Tibial artery (tissue), 4 donors: ENCODE results near the gene PSMB3.

Experiments used
- DNase-seq, 2 donors: peaks; one replicate each; pipeline ENCODE4 v3.0.0-alpha.2; 2019
- H3K27ac ChIP-seq, 2 donors: fragments of 200-600 bp; sonication (generic) in 1 of 2; 1 replicate in 1 of 2; 2 replicates in 1 of 2; pipeline ENCODE4 v1.5.1; 2018 to 2019; ENCODE audit warnings: mild to moderate bottlenecking in 1 of 2
- H3K27me3 ChIP-seq, 2 donors: fragments of 200-600 bp; sonication (generic) in 1 of 2; one replicate each; pipeline versions ENCODE4 v1.5.1 to v1.6.0; 2016 to 2019
- H3K36me3 ChIP-seq, 3 donors: fragments of 200-600 bp; sonication (generic) in 2 of 3; one replicate each; pipeline ENCODE4 v1.5.1; 2016 to 2019; ENCODE audit warnings: mild to moderate bottlenecking in 2 of 3
- H3K4me1 ChIP-seq, 4 donors: fragments of 200-600 bp; sonication (generic) in 2 of 4; 1 replicate in 3 of 4; 2 replicates in 1 of 4; pipeline ENCODE4 v1.5.1; 2016 to 2019
- H3K4me3 ChIP-seq, 2 donors: fragments of 200-600 bp; sonication (generic) in 1 of 2; 1 replicate in 1 of 2; 2 replicates in 1 of 2; pipeline ENCODE4 v1.5.1; 2018 to 2019; ENCODE audit warnings: mild to moderate bottlenecking in 2 of 2
- H3K9me3 ChIP-seq, 3 donors: fragments of 200-600 bp; sonication (generic) in 1 of 3; one replicate each; pipeline ENCODE4 v1.5.1; 2016 to 2019
- CTCF ChIP-seq, 2 experiments: fragments of 200-600 bp in 1 of 2; fragments of 450-650 bp in 1 of 2; IDR thresholded peaks; one replicate each; pipeline ENCODE4 v1.5.1; 2017 to 2019; ENCODE audit warnings: antibody characterized with exemption in 2 of 2, mild to moderate bottlenecking in 1 of 2, moderate library complexity in 1 of 2
- intact Hi-C: fragments of 100-400 bp; cut with DNase I; formaldehyde crosslinking; loops from one replicate; pipeline ENCODE4 v1.15.0; 2023; ENCODE audit warnings: low total_unique reads

The PSMB3 gene

GRCh38 chr17:38796451-38797157 lies 44.1 kb downstream of the PSMB3 start:
- H3K9me3 ChIP-seq, result no peaks in the 10 kb centered on the region
- H3K36me3 ChIP-seq, result peaks cover 3 to 30% (median 8%) of the 10 kb centered on the region in 3 donors
- H3K27me3 ChIP-seq, result no peaks in the 10 kb centered on the region
- no peak for DNase-seq
- H3K4me1 ChIP-seq, result peaks cover 0 to 37% (median 33%) of the 10 kb centered on the region in 4 donors
- peak overlapping the region; percentile 98 for H3K27ac ChIP-seq
- peak overlapping the region; percentile 95 to 97 for H3K4me3 ChIP-seq
- no peak for TF ChIP-seq CTCF (IDR thresholded peaks at IDR 0.05)
- intact Hi-C loops, result loop anchor here (5.0 kb wide), 1 partner anchor 44 kb away; the partner anchor contains the start of gene PSMB3

GRCh38 chr17:38797158-38797490 lies 44.6 kb downstream of the PSMB3 start:
- Histone ChIP-seq H3K27ac (peak overlapping the region; percentile 98), H3K9me3 (no peaks in the 10 kb centered on the region), H3K27me3 (no peaks in the 10 kb centered on the region), H3K4me3 (peak overlapping the region; percentile 95 to 97), H3K4me1 (peaks cover 0 to 37% (median 32%) of the 10 kb centered on the region in 4 donors), H3K36me3 (peaks cover 8 to 31% (median 13%) of the 10 kb centered on the region in 3 donors)
- intact Hi-C loops, result loop anchor here (5.0 kb wide), 1 partner anchor 45 kb away; the partner anchor contains the start of gene PSMB3
- DNase-seq, result no peak
- no peak for TF ChIP-seq CTCF (IDR thresholded peaks at IDR 0.05)

- no peak for TF ChIP-seq CTCF (IDR thresholded peaks at IDR 0.05)
- H3K4me1 ChIP-seq, result peaks cover 0 to 37% (median 31%) of the 10 kb centered on the region in 4 donors
- intact Hi-C loops, result loop anchor here (5.0 kb wide), 1 partner anchor 46 kb away; the partner anchor contains the start of gene PSMB3
- no peak for DNase-seq
- H3K27me3 ChIP-seq, result no peaks in the 10 kb centered on the region
- peak overlapping the region; percentile 98 for H3K27ac ChIP-seq
- H3K36me3 ChIP-seq, result peaks cover 15 to 32% (median 16%) of the 10 kb centered on the region in 3 donors
- H3K9me3 ChIP-seq, result no peaks in the 10 kb centered on the region
- H3K4me3 ChIP-seq, result peak overlapping the region; percentile 95 to 97
Observed at GRCh38 chr17:38797828-38798227, 45.3 kb downstream of the PSMB3 start.

GRCh38 chr17:38798614-38799500 lies 46.3 kb downstream of the PSMB3 start:
- DNase-seq, result peak; percentile 44 to 71
- no peak for TF ChIP-seq CTCF (IDR thresholded peaks at IDR 0.05)
- Histone ChIP-seq H3K36me3 (peaks cover 24 to 42% (median 25%) of the 10 kb centered on the region in 3 donors), H3K9me3 (no peaks in the 10 kb centered on the region), H3K4me1 (peaks cover 0 to 37% (median 31%) of the 10 kb centered on the region in 4 donors), H3K4me3 (peak overlapping the region; percentile 95 to 97), H3K27ac (peak overlapping the region; percentile 98), H3K27me3 (no peaks in the 10 kb centered on the region)
- intact Hi-C loops, result loop anchor here (5.0 kb wide), 1 partner anchor 47 kb away; the partner anchor contains the start of gene PSMB3

GRCh38 chr17:38799501-38800236 lies 47.1 kb downstream of the PSMB3 start, which contains the start of gene PIP4K2B:
PIP4K2B (minus strand) TSS chr17:38799556; CDS start chr17:38799424, 132 bp downstream.
- intact Hi-C loops, result loop anchor here (5.0 kb wide), 1 partner anchor 47 kb away; the partner anchor contains the start of gene PSMB3
- H3K27ac ChIP-seq, result peak within 1 kb of the TSS; percentile 98
- no peak for TF ChIP-seq CTCF (IDR thresholded peaks at IDR 0.05)

More at GRCh38 chr17:38799501-38800236, 47.1 kb downstream of the PSMB3 start, which contains the start of gene PIP4K2B:
- H3K4me3 ChIP-seq, result peak within 1 kb of the TSS; percentile 95 to 97
- H3K27me3 ChIP-seq, result no peaks in the 10 kb centered on the region
- H3K9me3 ChIP-seq, result no peaks in the 10 kb centered on the region
- H3K36me3 ChIP-seq, result peaks cover 32 to 50% (median 33%) of the 10 kb centered on the region in 3 donors
- peak; percentile 96 to 99 for DNase-seq
- peaks cover 0 to 37% (median 31%) of the 10 kb centered on the region in 4 donors for H3K4me1 ChIP-seq
